ENCODE measurements around the gene CPE.

CPE gene

DNA sequence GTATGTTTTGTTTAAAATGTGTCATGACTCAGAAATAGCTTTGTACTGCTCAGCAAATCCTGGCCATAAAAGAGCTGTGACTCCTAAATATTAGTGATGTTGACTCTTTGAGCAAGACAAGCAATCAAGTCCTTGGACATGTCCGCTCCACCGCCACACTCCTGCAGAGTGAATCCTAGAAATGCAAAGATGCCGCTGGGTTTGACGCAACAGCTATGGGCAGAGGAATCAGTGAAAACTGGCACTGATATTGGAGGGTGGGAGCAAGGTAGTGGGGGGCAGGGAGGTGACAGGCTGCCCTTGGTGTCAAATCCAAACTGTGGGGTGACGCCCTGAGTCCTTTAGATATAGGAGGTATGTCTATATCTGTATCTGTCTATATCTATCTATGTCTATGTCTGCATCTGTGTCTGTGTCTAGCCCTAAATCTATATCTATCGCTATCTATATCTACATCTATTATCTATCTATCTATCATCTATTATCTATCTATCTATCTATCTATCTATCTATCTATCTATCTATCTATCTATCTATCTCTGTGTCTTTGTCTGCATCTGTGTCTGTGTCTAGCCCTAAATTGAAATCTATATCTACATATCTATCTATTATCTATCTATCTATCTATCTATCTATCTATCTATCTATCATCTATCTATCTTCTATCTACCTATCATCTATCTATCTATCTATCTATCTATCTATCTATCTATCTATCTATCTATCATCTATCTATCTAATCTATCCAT is 129.7 kb downstream of the CPE start:
- no peak for DNase-seq (ENCODE audit: low spot score)

DNA sequence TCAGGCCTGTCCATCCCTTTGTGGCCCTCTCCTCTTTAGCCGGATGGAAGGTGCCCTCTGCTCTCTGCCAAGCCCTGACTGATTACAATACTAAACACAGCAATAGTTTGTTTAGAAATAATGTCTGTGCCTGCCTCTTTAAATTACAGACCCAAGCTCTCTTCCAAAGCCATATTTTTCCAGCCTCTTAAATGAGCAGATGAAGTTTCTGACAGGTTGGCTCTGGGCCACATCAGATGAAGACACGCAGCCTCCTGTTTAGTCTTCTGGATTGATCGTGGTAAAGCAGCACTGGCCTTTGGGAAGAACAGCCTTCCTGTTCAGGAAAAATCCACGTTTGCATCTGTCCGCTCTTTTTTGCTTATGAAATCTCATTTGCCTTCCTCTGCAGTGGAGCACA is 133.6 kb downstream of the CPE start:
- DNase-seq (ENCODE audit: low spot score) = no peak

DNA sequence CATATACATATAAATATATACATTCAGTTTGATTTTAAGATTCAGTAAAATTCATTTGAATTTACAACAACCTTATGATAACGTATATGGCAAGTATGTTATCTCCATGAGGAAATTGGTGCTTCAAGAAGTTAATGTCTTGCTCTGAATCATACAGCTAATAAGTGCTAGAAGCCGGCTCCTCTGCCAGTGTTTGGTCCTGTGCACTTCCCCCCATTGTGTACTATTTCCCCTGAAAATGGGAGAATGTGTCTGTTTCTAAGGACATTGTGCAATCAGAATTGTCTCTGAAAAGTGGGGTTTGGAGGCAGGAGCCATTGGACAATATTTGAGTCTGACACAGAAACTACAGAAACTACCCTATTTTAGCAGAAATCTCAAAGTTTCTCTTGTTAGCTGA is 135.9 kb downstream of the CPE start:
- DNase-seq (ENCODE audit: low spot score) = no peak

DNA sequence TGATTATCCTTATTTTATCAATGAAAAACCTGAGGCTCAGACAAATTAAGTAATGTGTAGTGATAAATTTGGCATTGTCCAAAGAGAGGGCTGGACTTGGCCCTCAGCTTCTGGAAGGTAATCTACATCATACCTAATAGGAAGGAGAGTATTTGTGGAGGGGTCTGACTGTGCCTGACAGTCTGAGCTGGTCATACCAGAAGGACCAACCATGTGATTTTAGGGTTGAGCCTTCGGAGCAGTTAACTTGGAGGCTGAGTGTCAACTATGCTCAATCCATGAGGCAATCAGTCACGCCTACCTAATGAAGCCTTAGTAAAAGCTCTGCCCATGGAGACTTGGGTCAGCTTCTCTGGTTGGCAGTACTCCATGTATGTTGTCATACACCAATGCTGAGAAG is 136.4 kb downstream of the CPE start:
- DNase-seq (ENCODE audit: low spot score) = no peak

DNA sequence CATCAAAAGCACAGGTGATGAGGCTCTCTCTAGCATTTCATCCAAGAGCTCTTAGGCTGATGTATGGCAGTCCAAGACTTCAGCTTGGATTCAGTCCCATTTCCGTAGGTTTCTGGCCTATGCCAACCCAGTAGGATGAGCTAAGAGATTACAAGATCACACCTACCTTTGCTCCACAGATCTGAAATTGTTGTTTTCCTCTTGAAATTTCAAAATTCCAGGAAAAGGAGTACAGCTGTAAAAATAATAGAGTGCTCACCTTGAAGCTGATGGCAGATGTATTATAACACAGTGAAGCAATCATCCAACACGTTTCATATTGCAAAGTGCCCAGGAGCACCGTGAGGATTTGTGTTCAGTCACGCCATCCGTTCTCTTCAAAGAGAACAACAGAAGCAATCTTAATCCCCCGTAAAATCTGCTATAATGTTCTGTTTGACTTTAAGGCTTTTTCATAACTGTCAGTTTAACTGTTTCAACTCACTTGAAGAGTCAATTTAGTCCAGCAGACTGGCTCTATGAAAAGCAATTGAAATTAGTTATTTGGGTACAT is 137.5 kb downstream of the CPE start:
- no peak for DNase-seq (ENCODE audit: low spot score)

DNA sequence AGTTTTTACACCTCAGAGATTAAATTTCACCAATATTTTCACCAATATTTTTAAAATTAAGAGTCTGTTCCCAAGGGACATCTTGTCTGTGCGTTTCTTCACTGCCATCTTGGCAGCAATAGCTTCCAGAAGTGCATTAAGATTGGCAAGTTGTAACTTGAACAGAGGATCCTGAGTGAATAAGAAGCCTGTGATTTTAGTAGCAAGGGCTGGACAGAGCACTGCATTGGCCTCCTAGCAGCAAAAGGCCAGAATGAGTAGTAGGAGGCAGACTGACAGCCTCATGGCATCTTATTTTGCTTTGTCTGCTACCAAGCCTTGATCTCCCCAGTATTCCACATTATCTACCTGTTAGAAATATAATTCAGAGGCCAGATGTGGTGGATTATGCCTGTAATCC is 138.4 kb downstream of the CPE start:
- no peak for DNase-seq (ENCODE audit: low spot score)

DNA sequence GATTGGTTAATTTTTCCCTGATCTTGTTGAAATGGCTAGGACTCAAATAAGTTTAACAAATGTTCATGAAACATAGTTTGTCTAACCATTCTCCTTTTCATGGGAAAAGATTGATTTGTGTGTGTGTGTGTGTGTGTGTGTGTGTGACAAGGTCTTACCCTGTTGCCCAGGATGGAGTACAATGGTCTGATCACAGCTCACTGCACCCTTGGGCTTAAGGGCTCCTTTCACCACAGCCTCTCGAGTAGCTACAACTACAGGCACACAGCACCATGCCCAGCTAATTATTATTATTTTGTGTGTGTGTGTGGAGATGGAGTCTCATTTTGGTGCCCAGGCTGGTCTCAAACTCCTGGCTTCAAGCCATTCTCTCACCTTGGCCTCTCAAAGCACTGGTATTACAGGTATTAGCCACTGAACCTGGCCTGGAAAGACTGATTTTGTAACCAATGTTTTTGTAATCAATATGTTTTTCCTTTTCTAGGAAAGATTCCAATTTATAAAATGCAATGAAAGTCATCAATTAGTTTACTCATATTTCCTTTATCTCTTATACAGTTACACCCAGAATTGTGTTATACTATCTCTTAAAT is 139.3 kb downstream of the CPE start:
- DNase-seq (ENCODE audit: low spot score) = no peak

DNA sequence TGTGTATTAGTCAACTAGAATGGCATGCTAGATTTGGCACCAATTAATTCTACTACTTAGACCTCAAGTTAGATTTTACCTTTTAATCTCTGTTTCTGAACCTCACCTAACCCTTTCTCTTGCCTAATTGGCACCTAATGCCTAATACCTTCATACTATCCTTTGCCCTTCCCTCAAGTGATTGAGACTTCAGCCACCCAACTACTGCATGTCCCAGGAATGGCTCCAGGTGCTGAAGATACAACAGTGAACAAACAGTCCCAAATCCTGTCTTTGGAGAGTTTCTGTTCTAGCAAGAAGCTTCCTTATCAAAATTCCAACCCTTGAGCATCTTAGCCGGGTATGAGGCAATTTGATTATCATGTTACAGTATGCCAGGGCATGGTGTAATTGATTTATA is 139.9 kb downstream of the CPE start:
- no peak for DNase-seq (ENCODE audit: low spot score)

DNA sequence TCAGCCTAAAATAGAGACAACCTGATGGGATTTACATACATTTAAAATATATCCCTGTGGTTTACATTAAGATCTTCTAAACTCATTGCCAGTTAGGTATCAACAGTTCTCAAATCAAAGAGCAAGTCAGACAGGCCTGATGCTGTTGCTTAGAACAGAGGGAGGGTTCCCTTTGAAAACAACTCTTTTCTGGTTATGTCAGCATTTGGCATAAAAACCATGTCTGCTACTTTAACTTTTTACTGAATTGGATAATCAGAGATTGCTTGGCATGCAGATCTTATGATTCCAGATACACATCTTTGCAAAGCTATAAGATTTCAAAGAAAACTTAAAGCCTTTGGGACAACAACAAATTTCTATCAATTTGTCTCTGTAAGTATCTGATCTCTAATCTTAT is 140.8 kb downstream of the CPE start:
- DNase-seq (ENCODE audit: low spot score) = no peak

DNA sequence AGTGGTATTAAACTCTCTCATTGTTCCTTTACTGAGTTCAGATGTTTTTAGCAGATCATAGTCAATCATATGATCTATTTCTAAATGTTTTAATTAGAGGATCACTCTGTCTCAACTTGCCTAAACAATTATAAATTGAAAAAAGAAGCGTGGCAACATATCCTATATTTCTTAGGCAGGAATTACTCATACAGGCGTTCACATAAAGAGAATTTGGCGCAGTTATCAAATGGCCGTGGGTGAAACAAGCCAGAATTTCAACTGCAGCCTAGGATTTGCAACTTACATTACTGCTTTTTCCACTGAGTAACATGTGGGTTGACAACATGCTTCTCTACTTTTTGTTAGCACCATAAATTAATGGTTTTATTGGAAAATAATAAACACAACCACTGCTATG is 141.3 kb downstream of the CPE start:
- DNase-seq (ENCODE audit: low spot score) = no peak

DNA sequence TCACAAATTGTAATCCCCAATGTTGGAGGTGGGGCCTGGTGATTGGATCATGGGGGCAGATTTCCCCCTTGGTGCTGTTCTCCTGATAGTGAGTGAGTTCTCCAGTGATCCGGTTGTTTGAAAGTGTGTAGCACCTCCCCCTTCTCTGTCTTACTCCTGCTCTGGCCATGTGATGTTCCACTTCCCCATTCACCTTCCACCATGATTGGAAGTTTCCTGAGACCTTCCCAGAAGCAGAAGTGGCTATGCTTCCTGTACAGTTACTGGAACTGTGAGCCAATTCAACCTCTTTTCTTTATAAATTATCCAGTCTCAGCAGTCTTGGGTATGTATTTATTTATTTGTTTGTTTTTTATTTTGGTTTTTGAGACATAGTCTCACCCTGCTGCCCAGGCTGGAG is 143.2 kb downstream of the CPE start:
- no peak for DNase-seq (ENCODE audit: low spot score)

DNA sequence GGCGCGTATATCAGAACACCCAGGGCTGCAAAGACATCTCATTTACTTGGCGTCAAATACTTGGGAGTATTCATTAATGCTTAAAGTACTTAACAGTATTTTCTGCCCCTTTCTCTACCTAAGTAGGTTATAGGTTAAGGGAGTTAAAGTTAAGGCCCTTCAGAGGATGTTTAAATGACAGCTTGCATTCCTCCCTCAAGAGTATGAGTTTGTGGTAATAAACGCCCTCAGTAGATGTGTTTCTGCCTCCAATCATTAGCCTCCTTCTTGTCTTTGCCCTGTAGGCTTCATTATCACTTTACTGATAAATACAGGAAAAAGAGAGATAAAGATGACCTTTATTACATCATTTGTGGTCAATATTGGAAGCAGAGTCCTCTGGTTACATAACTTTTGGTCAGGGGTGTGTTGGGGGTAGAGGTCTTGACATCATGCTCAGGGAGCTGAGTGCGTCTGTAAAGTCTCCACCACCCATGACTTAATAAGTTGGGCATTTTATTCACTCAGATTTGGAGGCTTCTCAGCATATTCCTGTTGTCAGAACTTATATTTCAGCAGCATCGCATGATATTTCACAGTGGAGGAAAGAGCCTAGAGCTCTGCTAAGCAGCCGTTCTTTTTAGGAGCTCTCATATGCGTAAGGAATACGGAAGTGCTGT is 145.9 kb downstream of the CPE start:
- DNase-seq (ENCODE audit: low spot score) = no peak

DNA sequence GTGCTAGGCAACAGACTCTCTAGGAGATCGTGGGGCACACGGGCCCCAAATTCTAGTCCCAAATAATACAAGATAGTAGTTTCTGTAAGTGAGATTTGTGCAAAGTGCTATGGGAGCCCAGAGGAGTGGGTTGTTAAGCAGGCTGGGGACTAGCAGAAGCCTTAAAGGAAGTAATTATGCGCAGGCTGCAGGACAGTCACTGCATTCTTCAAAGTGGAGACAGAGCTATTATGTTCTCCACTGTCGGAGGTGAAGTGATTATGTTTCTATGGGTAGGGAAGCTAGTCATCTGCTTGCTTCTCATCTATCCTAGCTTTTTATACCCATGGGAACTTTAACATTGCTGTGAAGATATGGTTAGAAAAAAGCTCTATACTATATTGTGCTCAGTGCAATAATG is 154.2 kb downstream of the CPE start:
- DNase-seq (ENCODE audit: low spot score) = no peak

DNA sequence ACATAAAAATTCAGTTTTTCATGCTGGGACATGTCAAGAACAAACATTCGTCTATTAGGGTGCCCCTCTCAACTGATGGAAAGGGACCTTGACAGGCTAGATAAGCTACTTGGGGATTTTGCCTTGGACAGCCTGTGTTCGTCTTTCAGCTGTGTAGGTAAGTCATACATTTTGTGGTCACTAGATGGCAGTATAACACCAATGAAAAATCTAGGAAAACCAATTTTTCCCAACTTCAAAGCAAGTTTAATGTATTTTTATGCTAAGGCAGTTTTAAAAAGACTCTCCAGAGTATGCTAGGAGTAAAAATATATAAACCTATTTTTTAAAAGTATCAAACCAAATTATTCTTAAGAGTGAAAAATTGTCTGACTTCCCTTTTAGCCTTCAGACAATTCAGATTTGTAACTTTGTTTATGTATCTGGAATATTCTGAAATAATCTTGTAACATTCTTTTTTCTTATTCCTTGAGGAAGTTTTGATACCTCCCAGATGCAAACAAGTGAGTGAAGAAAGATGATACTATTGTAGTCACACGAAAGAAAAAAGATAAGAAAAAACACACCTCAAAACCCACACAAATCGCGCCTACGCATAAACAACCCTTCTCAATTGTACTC is 158.3 kb downstream of the CPE start:
- peak; percentile 15 for DNase-seq (ENCODE audit: low spot score)

DNA sequence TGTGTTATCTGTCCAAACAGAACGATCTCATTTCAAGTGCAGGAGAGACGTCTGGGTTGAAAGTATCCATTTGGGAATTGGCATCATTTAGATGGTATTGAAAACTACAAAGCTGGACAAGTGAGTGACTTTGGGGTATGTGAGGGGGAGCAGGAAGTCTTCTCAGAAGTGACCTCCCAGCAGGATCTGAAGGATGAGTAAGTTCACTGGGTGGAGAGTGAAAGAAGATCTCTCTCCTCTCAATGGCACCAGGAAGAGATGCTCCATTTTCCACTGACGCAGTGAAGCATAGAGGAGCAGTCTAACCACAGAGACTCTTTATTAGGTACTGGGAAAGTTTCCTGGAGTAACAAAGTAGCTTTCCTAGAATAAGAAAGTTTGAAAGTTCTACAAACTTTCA is 161.0 kb downstream of the CPE start:
- no peak for DNase-seq (ENCODE audit: low spot score)

DNA sequence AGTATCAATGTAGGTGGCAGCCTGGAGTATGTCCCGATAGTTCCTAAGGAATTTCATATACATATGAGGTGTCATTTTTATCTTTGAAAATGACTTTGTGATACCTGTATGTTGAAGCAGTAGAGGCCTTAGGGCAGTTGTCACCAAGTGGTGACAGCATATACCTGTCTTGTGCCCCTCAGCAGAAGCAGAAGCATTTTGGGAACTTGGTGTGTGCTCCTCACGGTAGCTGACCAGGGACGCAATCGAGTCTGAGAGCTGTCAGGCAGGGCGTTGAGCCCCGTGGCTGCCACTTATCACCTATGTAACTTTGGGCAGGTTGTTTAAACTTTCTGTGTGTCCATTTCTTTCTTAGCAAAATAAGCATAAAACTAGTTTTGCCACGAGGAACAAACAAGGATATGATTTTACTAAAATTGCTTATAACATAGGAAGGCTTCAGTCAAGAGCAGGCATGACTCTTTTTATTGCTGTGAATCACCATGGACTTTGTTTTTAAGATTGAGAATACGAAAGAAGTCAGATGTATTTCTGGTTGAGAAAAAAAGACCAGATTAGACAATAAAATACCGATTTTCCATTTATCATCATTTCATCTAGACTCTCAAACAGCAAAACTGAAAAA is 161.5 kb downstream of the CPE start:
- no peak for DNase-seq (ENCODE audit: low spot score)

DNA sequence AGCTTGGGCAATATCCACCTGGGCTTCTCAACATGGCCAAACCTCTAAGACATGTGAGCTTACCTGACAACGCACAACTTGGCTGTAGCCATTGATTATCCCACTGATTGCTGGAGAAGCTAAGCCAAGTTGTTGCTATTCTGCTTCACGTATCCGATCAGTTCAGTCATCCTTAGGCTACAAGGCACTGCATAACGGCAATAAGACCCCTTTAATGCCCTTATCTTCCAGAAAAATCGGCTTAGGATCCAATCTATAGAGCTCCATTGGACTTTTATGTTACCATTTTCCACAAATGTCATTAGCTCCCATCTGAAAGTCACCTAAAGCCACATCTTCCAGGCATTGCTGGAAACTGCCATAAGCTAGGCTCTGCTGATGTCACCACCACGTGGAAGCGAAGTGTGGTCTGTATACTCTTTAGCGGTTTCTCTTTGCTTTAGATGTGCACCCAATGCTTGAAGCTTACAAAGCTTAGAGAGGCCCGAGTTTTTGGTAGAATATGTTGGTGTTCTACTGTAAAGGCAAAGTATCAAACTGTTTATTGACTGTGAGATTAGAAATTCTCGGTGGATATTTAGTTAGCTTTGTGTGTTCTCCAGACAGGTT is 163.1 kb downstream of the CPE start:
- DNase-seq (ENCODE audit: low spot score) = no peak

DNA sequence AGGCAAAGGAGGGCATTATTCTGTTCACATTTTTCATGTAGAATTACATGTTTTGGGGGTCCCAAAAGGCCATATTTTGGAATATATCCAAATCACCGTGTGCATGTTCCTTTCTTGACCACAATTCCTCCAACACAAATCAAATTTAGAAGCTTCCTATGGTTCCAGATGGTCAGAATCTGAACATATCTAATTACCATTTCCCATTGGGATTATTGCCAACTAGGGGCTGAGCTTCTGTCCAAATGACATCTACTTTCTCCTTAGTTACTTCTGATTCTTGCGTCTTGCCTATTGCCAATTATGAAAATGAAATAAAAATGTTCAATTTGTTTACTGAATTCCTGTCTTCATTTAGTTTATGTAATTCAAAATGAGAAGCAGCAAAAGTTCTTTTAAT is 163.7 kb downstream of the CPE start:
- no peak for DNase-seq (ENCODE audit: low spot score)
